Ovary (tissue), 9 donors: ENCODE data around the gene RAB3A. TPM values are rescaled to one million over a fixed set of nuclear protein-coding genes. Genes with fewer than 3 reads are reported as not detected.
A peak's percentile ranks its signal among the peaks of the same experiment; 100 is the strongest.

Experiments
- DNase-seq, 5 donors: peaks; one replicate each; pipeline ENCODE4 v3.0.0-alpha.2; 2019 to 2020
- H3K27ac ChIP-seq, 2 donors: fragments of 200-600 bp; one replicate each; pipeline versions ENCODE4 v1.5.1 to v1.8.0; 2019 to 2022
- H3K27me3 ChIP-seq: fragments of 200-600 bp; one replicate; pipeline ENCODE4 v1.8.0; 2022
- H3K36me3 ChIP-seq: fragments of 200-600 bp; sonication (generic); one replicate; pipeline ENCODE4 v1.5.1; 2019
- H3K4me1 ChIP-seq: one replicate; pipeline ENCODE4 v1.8.1; 2013; ENCODE audit warnings: mild to moderate bottlenecking, moderate library complexity; ENCODE audit not compliant: insufficient read depth
- H3K4me3 ChIP-seq: fragments of 200-600 bp; sonication (generic); one replicate; pipeline ENCODE4 v1.5.1; 2017
- H3K9me3 ChIP-seq, 2 donors: fragments of 200-600 bp in 1 of 2; sonication (generic) in 1 of 2; one replicate each; pipeline versions ENCODE4 v1.5.1 to v1.8.1; 2013 to 2019; ENCODE audit warnings: mild to moderate bottlenecking in 1 of 2, moderate library complexity in 1 of 2
- EP300 ChIP-seq: sonication (generic); formaldehyde crosslinking; IDR thresholded peaks from one replicate; pipeline ENCODE4 v1.6.1; 2017; ENCODE audit warnings: antibody characterized with exemption
- POLR2A ChIP-seq: fragments of 450-650 bp; IDR thresholded peaks from one replicate; pipeline ENCODE4 v1.6.1; 2017; ENCODE audit warnings: antibody characterized with exemption, mild to moderate bottlenecking, moderate library complexity
- WGBS, 3 donors: extraction: QIAGEN DNeasy Blood & Tissue Kit in 1 of 3; methylation state at CpG; one replicate each; pipeline versions ENCODE4 v1.1.5 to v1.1.7; 2013 to 2017; 5-methylcytosine and 5-hydroxymethylcytosine counted together
- intact Hi-C, 4 donors: fragments of 100-400 bp; cut with DNase I; formaldehyde crosslinking; loops; one replicate each; pipeline versions ENCODE4 v1.11.0 to v1.15.1; 2022 to 2023
- polyA plus RNA-seq, 2 donors: library from polyadenylated mRNA; stranded (reverse); fragments of 200-250 nt in 1 of 2; fragments of 350-450 nt in 1 of 2; fragmentation: Illumina TruSeq in 1 of 2; extraction: RNeasy Lipid Tissue Mini Kit (QIAGEN cat#74804) in 1 of 2; gene quantifications; one replicate each; pipeline ENCODE4 v1.2.3, GENCODE V29; 2013 to 2014
- total RNA-seq, 7 donors: library from RNA; depleted of rRNA in 2 of 7; stranded (reverse); fragments of >200 nt in 2 of 7; fragmentation: NEBNext Ultra II Directional in 3 of 7; extraction: Animal tissue kit (Norgen Biotek cat#: 25700) in 3 of 7; gene quantifications; one replicate each; pipeline versions ENCODE4 v1.1.0 to v1.2.4, GENCODE V29; 2016 to 2023
- TF ChIP-seq, protein P1 (sequence below), 3 donors: fragments of 450-650 bp in 2 of 3; fragments of 200-600 bp in 1 of 3; IDR thresholded peaks; one replicate each; pipeline versions ENCODE4 v1.5.1 to v1.8.0; 2016 to 2022; ENCODE audit warnings: antibody characterized with exemption in 3 of 3, mild to moderate bottlenecking in 1 of 3
- donor health status: DM: no; HTN: no; CAD: no; lungs with moderate emphysema.
- donor health status: DM: no; HTN: no; CAD: no.
- donor health status: Bipolar disorder and iron deficiency.
- donor health status: DM: yes; HTN: yes; CAD: no.
- donor health status: DM: no; HTN: no; CAD: no.
- donor health status: DM: yes; HTN: yes; CAD: no.

RAB3A gene
- total and polyA plus RNA-seq, 9 donors, result 1.9 to 32.9 (median 7.9) TPM

DNA sequence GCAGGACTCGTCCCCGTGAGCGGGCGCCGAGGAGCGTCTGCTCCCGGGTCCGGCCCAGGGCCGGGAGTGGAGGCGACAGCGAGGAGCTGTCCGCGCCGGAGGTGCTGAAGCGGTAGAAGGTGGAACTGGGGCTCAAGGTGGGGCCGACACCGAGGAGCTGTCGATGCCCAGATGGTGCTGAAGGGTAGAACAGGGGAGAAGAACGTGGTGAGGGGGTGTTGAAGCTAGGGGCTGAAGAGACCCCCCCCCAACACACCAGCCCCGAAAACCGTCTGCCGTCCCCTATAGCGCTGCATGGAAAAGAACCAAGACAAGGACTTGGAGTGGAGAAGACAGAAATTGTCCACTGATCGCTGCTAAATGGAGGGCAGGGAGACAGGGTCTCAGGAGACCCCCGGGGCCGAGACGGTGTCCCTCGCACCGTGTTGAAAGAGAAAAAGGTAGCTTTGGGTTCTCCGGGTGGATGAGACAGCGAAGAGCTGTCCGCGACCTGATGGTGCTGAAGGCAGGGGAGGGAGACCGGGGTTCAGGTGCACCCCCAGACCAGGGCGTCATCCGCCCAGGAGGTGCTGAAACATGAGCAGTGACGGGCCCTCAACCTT lies 29.5 kb upstream of the RAB3A start:
- no peak overlapping the region for H3K4me3 ChIP-seq
- H3K9me3 ChIP-seq, result peaks cover 0 to 9% of the 10 kb centered on the region in 2 donors
- DNase-seq, result peak in 3 of 5 donors; percentile 28 to 72 (median 57)
- TF ChIP-seq POLR2A, result no peak
- TF ChIP-seq EP300, result no peak
- TF ChIP-seq, protein P1, sequence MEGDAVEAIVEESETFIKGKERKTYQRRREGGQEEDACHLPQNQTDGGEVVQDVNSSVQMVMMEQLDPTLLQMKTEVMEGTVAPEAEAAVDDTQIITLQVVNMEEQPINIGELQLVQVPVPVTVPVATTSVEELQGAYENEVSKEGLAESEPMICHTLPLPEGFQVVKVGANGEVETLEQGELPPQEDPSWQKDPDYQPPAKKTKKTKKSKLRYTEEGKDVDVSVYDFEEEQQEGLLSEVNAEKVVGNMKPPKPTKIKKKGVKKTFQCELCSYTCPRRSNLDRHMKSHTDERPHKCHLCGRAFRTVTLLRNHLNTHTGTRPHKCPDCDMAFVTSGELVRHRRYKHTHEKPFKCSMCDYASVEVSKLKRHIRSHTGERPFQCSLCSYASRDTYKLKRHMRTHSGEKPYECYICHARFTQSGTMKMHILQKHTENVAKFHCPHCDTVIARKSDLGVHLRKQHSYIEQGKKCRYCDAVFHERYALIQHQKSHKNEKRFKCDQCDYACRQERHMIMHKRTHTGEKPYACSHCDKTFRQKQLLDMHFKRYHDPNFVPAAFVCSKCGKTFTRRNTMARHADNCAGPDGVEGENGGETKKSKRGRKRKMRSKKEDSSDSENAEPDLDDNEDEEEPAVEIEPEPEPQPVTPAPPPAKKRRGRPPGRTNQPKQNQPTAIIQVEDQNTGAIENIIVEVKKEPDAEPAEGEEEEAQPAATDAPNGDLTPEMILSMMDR (IDR thresholded peaks at IDR 0.05), result no peak
- H3K36me3 ChIP-seq, result no peaks in the 10 kb centered on the region
- WGBS, 3 donors, result 11 to 19% (median 17%) methylated on average over 36 to 37 of the region's 37 CpGs
- H3K27me3 ChIP-seq, result no peaks in the 10 kb centered on the region
- intact Hi-C loops, result no loop called here
- no peak overlapping the region for H3K27ac ChIP-seq
- peaks cover 2% of the 10 kb centered on the region for H3K4me1 ChIP-seq

DNA sequence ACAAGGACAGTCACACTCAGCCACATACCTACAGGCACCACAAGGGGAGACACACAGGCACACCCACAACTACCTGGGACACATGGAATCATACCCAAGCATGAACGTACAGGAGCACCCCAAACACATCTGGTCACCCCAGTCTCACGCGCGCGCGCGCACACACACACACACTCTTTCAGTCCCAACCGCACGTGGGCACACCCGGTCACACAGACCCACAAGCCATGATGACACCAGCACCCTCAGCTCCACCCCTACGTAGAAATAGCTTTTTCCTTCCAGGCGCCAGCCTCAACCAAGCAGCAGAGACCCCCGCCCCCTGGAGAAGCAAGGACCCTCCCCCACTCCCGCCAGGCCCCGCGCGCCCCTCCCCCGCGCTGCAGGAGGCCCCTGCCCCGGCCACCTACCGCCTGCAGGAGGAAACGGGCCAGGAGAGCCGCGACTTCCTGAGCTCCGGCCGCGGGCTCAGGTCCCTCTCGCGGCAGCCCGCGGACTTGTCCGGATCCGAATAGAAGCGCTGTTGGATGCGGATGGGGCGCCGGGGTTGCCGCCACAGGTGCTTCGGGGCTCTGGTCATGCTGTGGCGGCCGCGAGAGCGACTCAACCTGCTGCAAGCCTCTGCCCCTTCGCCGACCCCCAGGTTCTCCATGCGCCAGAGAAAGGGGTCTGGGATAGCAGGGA lies 28.8 kb upstream of the RAB3A start:
- no peaks in the 10 kb centered on the region for H3K27me3 ChIP-seq
- intact Hi-C loops, result no loop called here
- TF ChIP-seq, protein P1 (IDR thresholded peaks at IDR 0.05), result no peak
- TF ChIP-seq POLR2A (no peak), EP300 (no peak)
- no peaks in the 10 kb centered on the region for H3K36me3 ChIP-seq
- peaks cover 0 to 9% of the 10 kb centered on the region in 2 donors for H3K9me3 ChIP-seq
- 2 to 4% (median 3%) methylated on average over 25 to 46 of the region's 46 CpGs for WGBS, 3 donors
- no peak overlapping the region for H3K27ac ChIP-seq
- DNase-seq, result no peak
- H3K4me3 ChIP-seq, result no peak overlapping the region
- peaks cover 2% of the 10 kb centered on the region for H3K4me1 ChIP-seq

DNA sequence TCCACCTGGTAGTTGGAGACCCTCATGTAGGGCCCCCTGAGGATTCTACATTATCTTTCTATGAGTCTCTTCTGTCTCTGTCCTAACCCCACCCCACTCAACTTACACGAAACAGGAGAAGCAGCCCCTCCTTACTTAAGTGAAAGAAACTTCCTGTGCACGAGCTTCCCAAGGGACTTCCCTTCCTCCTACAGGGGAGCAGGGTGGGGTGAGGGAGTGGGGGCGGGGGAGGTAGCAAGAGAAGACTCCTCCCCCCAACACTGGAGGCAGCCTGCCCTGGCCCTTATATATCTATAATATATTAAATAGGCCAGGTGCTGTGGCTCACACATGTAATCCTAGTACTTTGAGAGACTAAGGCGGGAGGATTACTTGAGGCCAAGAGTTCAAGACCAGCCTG lies 27.9 kb upstream of the RAB3A start:
- no peak for DNase-seq
- 14 to 19% (median 14%) methylated on average over 4 of the region's 4 CpGs for WGBS, 3 donors
- Histone ChIP-seq H3K27ac (no peak overlapping the region), H3K4me3 (no peak overlapping the region), H3K9me3 (peaks cover 0 to 9% of the 10 kb centered on the region in 2 donors), H3K36me3 (no peaks in the 10 kb centered on the region), H3K27me3 (no peaks in the 10 kb centered on the region), H3K4me1 (peaks cover 2% of the 10 kb centered on the region)
- intact Hi-C loops, result no loop called here
- TF ChIP-seq, protein P1 (IDR thresholded peaks at IDR 0.05), result no peak
- TF ChIP-seq POLR2A (no peak), EP300 (no peak)

DNA sequence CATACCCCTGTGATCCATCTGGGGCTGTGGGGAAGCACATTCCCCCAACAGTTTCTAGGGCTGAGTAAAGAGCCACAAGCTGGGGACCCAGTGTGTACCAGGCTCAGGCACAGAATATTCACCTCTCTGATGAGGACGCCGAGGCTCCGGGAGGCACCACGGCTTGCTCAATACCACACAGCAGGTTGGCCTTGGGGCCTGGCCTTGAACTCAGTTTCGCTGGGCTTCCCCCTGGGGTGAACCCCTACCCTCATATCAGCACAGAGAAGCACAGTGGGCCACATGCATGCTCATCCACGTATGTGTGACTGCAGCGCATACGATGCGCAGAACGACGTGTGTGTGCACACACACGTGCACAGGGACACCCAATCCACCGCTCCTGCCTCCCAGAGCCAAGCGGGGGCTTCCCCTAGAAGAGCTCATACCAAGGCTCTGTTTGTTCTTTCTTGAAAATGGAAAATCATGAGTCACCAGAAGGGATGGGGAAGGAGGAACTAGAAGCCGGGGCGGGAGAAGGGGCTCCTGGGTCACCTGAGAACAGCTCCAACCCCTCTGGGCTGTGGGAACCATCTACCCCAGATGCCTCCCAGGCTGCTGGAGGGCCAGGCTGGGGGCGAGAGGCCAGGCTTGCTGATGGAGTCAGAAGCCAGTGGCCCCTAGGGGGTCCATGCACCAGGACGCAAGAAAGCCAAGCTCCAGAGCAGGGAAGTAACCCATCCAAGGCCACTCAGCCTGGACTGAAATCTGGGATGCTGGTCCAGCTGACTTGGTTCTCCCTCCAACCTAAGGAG lies 27.3 kb upstream of the RAB3A start:
- intact Hi-C loops, result no loop called here
- TF ChIP-seq EP300 (no peak), POLR2A (no peak)
- TF ChIP-seq, protein P1 (IDR thresholded peaks at IDR 0.05), result no peak
- Histone ChIP-seq H3K4me1 (peaks cover 2% of the 10 kb centered on the region), H3K27ac (no peak overlapping the region), H3K4me3 (no peak overlapping the region), H3K9me3 (peaks cover 0 to 9% of the 10 kb centered on the region in 2 donors), H3K36me3 (no peaks in the 10 kb centered on the region), H3K27me3 (peaks cover 3% of the 10 kb centered on the region)
- WGBS, 3 donors, result 24 to 29% (median 25%) methylated on average over 18 of the region's 18 CpGs
- peak in 1 of 5 donors; percentile 51 for DNase-seq
